HAP-1 (cell line): Measurements from ENCODE around the gene INTS6L.
"Not testable (repeated sequence)": the region's sequence is repeated elsewhere in the genome, so short reads cannot be mapped to it uniquely, and the experiment has no call there.

Experiments
- DNase-seq, 2 experiments: peaks; one replicate each; pipeline ENCODE4 v3.0.0-alpha.2; 2016 to 2020; ENCODE audit warnings: low spot score in 2 of 2
- H3K27me3 ChIP-seq: fragments of 250-450 bp; sonication (Bioruptor Pico); 2 replicates; pipeline ENCODE4 v1.5.1; 2020; ENCODE audit warnings: low read depth, mild to moderate bottlenecking, moderate library complexity
- H3K36me3 ChIP-seq: fragments of 250-450 bp; sonication (Bioruptor Pico); replicated peaks from 2 replicates; pipeline ENCODE4 v1.5.1; 2020; ENCODE audit warnings: mild to moderate bottlenecking
- H3K4me1 ChIP-seq: fragments of 250-450 bp; sonication (Bioruptor Pico); 2 replicates; pipeline ENCODE4 v1.5.1; 2020; ENCODE audit warnings: mild to moderate bottlenecking
- H3K4me3 ChIP-seq: fragments of 250-450 bp; sonication (Bioruptor Pico); 2 replicates; pipeline ENCODE4 v1.5.1; 2020; ENCODE audit warnings: mild to moderate bottlenecking, moderate library complexity
- H3K9me3 ChIP-seq: fragments of 250-450 bp; sonication (Bioruptor Pico); 2 replicates; pipeline ENCODE4 v1.5.1; 2020; ENCODE audit warnings: mild to moderate bottlenecking, moderate library complexity
- in situ Hi-C: fragments of 300-500 bp; cut with MboI; formaldehyde crosslinking; loops from 3 replicates; pipeline ENCODE4 v1.14.3; 2020; ENCODE audit warnings: low sequenced_read_pairs, inconsistent platforms, mixed read lengths

INTS6L gene

GRCh38 chrX:135536877-135537276 lies 16.4 kb downstream of the INTS6L start:
- Histone ChIP-seq H3K36me3 (no peaks in the 10 kb centered on the region), H3K4me3 (no peak overlapping the region), H3K27me3 (no peaks in the 10 kb centered on the region), H3K9me3 (no peaks in the 10 kb centered on the region), H3K4me1 (peaks cover 4% of the 10 kb centered on the region; the same call in 1 of the 2 replicates)
- in situ Hi-C loops: no loop called here
- DNase-seq: no peak

- in situ Hi-C loops: no loop called here
- Histone ChIP-seq H3K36me3 (no peaks in the 10 kb centered on the region), H3K9me3 (no peaks in the 10 kb centered on the region), H3K4me1 (no peaks in the 10 kb centered on the region), H3K4me3 (no peak overlapping the region), H3K27me3 (no peaks in the 10 kb centered on the region)
- no peak for DNase-seq
Measured at GRCh38 chrX:135541351-135541750, 20.9 kb downstream of the INTS6L start.

GRCh38 chrX:135543172-135543571 lies 22.7 kb downstream of the INTS6L start:
- H3K27me3 ChIP-seq: no peaks in the 10 kb centered on the region
- DNase-seq: no peak
- in situ Hi-C loops: no loop called here
- no peak overlapping the region for H3K4me3 ChIP-seq
- no peaks in the 10 kb centered on the region for H3K4me1 ChIP-seq
- H3K9me3 ChIP-seq: no peaks in the 10 kb centered on the region
- H3K36me3 ChIP-seq: no peaks in the 10 kb centered on the region

- H3K4me1 ChIP-seq: no peaks in the 10 kb centered on the region
- no peaks in the 10 kb centered on the region for H3K36me3 ChIP-seq
- no peaks in the 10 kb centered on the region for H3K27me3 ChIP-seq
- in situ Hi-C loops: no loop called here
- H3K9me3 ChIP-seq: no peaks in the 10 kb centered on the region
- DNase-seq: peak in 1 of 2 experiments; percentile 65
- no peak overlapping the region for H3K4me3 ChIP-seq
Measured at GRCh38 chrX:135543924-135544323, 23.5 kb downstream of the INTS6L start.

- Histone ChIP-seq H3K4me1 (no peaks in the 10 kb centered on the region), H3K27me3 (no peaks in the 10 kb centered on the region), H3K9me3 (no peaks in the 10 kb centered on the region), H3K4me3 (no peak overlapping the region), H3K36me3 (no peaks in the 10 kb centered on the region; the same call in 1 of the 2 replicates)
- no peak for DNase-seq
- in situ Hi-C loops: no loop called here
Measured at GRCh38 chrX:135544338-135544948, 24.0 kb downstream of the INTS6L start.

- Histone ChIP-seq H3K4me1 (no peaks in the 10 kb centered on the region), H3K9me3 (no peaks in the 10 kb centered on the region), H3K36me3 (peaks cover 5% of the 10 kb centered on the region), H3K4me3 (no peak overlapping the region), H3K27me3 (no peaks in the 10 kb centered on the region)
- in situ Hi-C loops: no loop called here
- peak in 1 of 2 experiments; percentile 18 for DNase-seq
Measured at GRCh38 chrX:135547767-135548166, 27.3 kb downstream of the INTS6L start.

GRCh38 chrX:135549519-135549918 lies 29.1 kb downstream of the INTS6L start:
- Histone ChIP-seq H3K4me3 (no peak overlapping the region), H3K4me1 (no peaks in the 10 kb centered on the region; the same call in 1 of the 2 replicates), H3K36me3 (peaks cover 5% of the 10 kb centered on the region), H3K27me3 (no peaks in the 10 kb centered on the region), H3K9me3 (no peaks in the 10 kb centered on the region)
- DNase-seq: no peak
- in situ Hi-C loops: no loop called here

- in situ Hi-C loops: no loop called here
- Histone ChIP-seq H3K36me3 (peaks cover 9% of the 10 kb centered on the region; the same call in 1 of the 2 replicates), H3K9me3 (no peaks in the 10 kb centered on the region), H3K27me3 (no peaks in the 10 kb centered on the region), H3K4me3 (no peak overlapping the region), H3K4me1 (peaks cover 8% of the 10 kb centered on the region)
- no peak for DNase-seq
Measured at GRCh38 chrX:135556055-135556454, 35.6 kb downstream of the INTS6L start.

GRCh38 chrX:135557344-135557743 lies 36.9 kb downstream of the INTS6L start:
- in situ Hi-C loops: no loop called here
- H3K4me1 ChIP-seq: peaks cover 8% of the 10 kb centered on the region
- H3K36me3 ChIP-seq: peaks cover 9% of the 10 kb centered on the region; the same call in 1 of the 2 replicates
- no peak overlapping the region for H3K4me3 ChIP-seq
- no peaks in the 10 kb centered on the region for H3K27me3 ChIP-seq
- DNase-seq: no peak
- H3K9me3 ChIP-seq: no peaks in the 10 kb centered on the region

- H3K9me3 ChIP-seq: no peaks in the 10 kb centered on the region
- no peak for DNase-seq
- H3K4me3 ChIP-seq: no peak overlapping the region
- H3K36me3 ChIP-seq: peaks cover 8% of the 10 kb centered on the region
- peaks cover 7% of the 10 kb centered on the region for H3K4me1 ChIP-seq
- no peaks in the 10 kb centered on the region for H3K27me3 ChIP-seq
- in situ Hi-C loops: no loop called here
Measured at GRCh38 chrX:135572436-135572835, 52.0 kb downstream of the INTS6L start.

- Histone ChIP-seq H3K36me3 (peaks cover 26% of the 10 kb centered on the region), H3K4me3 (no peak overlapping the region), H3K9me3 (no peaks in the 10 kb centered on the region), H3K4me1 (no peaks in the 10 kb centered on the region), H3K27me3 (no peaks in the 10 kb centered on the region)
- DNase-seq: no peak
- in situ Hi-C loops: loop anchor here (25.0 kb wide), 1 partner anchor 369 kb away; no protein-coding TSS in a partner anchor
Measured at GRCh38 chrX:135581496-135581895, 61.0 kb downstream of the INTS6L start.

- in situ Hi-C loops: loop anchor here (25.0 kb wide), 1 partner anchor 373 kb away; no protein-coding TSS in a partner anchor
- peaks cover 14% of the 10 kb centered on the region for H3K36me3 ChIP-seq
- no peaks in the 10 kb centered on the region for H3K9me3 ChIP-seq
- no peak overlapping the region for H3K4me3 ChIP-seq
- DNase-seq: no peak
- no peaks in the 10 kb centered on the region; the same call in 1 of the 2 replicates for H3K27me3 ChIP-seq
- H3K4me1 ChIP-seq: no peaks in the 10 kb centered on the region
Measured at GRCh38 chrX:135585153-135585552, 64.7 kb downstream of the INTS6L start.

- DNase-seq: no peak
- in situ Hi-C loops: loop anchor here (25.0 kb wide), 1 partner anchor 380 kb away; no protein-coding TSS in a partner anchor
- H3K27me3 ChIP-seq: peaks cover 10% of the 10 kb centered on the region
- H3K4me3 ChIP-seq: no peak overlapping the region
- no peaks in the 10 kb centered on the region for H3K36me3 ChIP-seq
- no peaks in the 10 kb centered on the region for H3K9me3 ChIP-seq
- H3K4me1 ChIP-seq: no peaks in the 10 kb centered on the region
Measured at GRCh38 chrX:135591871-135592270, 71.4 kb downstream of the INTS6L start.

GRCh38 chrX:135594049-135594448 lies 73.6 kb downstream of the INTS6L start:
- H3K27me3 ChIP-seq: peaks cover 11% of the 10 kb centered on the region
- H3K9me3 ChIP-seq, H3K4me1 ChIP-seq, H3K4me3 ChIP-seq, DNase-seq, H3K36me3 ChIP-seq: not testable (repeated sequence)
- in situ Hi-C loops: loop anchor here (25.0 kb wide), 1 partner anchor 382 kb away; no protein-coding TSS in a partner anchor
